Body of pancreas (tissue), 4 donors: ENCODE data around the gene SLC30A1.

Experiments
- CTCF ChIP-seq, 7 experiments: fragments of 450-650 bp in 4 of 7; fragments of 200-600 bp in 3 of 7; sonication (generic) in 3 of 7; IDR thresholded peaks; one replicate each; pipeline ENCODE4 v1.5.1; 2016 to 2019; ENCODE audit warnings: antibody characterized with exemption in 7 of 7
- POLR2A ChIP-seq, 3 donors: fragments of 450-650 bp; IDR thresholded peaks; one replicate each; pipeline ENCODE4 v1.6.1; 2016; ENCODE audit warnings: antibody characterized with exemption in 3 of 3, mild to moderate bottlenecking in 2 of 3

GRCh38 chr1:211616231-211616964 lies 37.4 kb upstream of the SLC30A1 start:
- TF ChIP-seq CTCF (IDR thresholded peaks at IDR 0.05), result no peak
- TF ChIP-seq POLR2A (IDR thresholded peaks at IDR 0.05), result no peak
